Ishikawa (cell line): ENCODE results near the gene ATG5.

ENCODE experiments used
- CEBPB ChIP-seq: IDR thresholded peaks from 2 replicates; pipeline ENCODE4 v1.6.1; 2012
- CREB1 ChIP-seq: IDR thresholded peaks from 2 replicates; pipeline ENCODE4 v1.6.1; 2012; ENCODE audit warnings: low read depth
- EGR1 ChIP-seq: IDR thresholded peaks from 2 replicates; pipeline ENCODE4 v1.6.1; 2012
- EP300 ChIP-seq: IDR thresholded peaks from 2 replicates; pipeline ENCODE4 v1.6.1; 2012; ENCODE audit warnings: borderline replicate concordance
- FOXM1 ChIP-seq: IDR thresholded peaks from 2 replicates; pipeline ENCODE4 v1.6.1; 2012; ENCODE audit warnings: low read depth, borderline replicate concordance
- NFIC ChIP-seq: IDR thresholded peaks from 2 replicates; pipeline ENCODE4 v1.6.1; 2012
- RAD21 ChIP-seq: IDR thresholded peaks from 2 replicates; pipeline ENCODE4 v1.6.1; 2012; ENCODE audit warnings: low read depth
- TAF1 ChIP-seq: IDR thresholded peaks from 2 replicates; pipeline ENCODE4 v1.6.1; 2012; ENCODE audit warnings: low read depth, mild to moderate bottlenecking
- TCF12 ChIP-seq: IDR thresholded peaks from 2 replicates; pipeline ENCODE4 v1.6.1; 2012; ENCODE audit warnings: low read depth
- TEAD4 ChIP-seq: IDR thresholded peaks from 2 replicates; pipeline ENCODE4 v1.6.1; 2012
- YY1 ChIP-seq: IDR thresholded peaks from 2 replicates; pipeline ENCODE4 v1.6.1; 2012; ENCODE audit warnings: low read depth
- ZBTB7A ChIP-seq: IDR thresholded peaks from 2 replicates; pipeline ENCODE4 v1.6.1; 2012; ENCODE audit warnings: low read depth
- TF ChIP-seq, protein P1 (sequence below): IDR thresholded peaks from 2 replicates; pipeline ENCODE4 v1.6.1; 2012
- TF ChIP-seq, protein P2 (sequence below): IDR thresholded peaks from 2 replicates; pipeline ENCODE4 v1.6.1; 2012; ENCODE audit warnings: low read depth, mild to moderate bottlenecking
- TF ChIP-seq, protein P3 (sequence below): IDR thresholded peaks from 2 replicates; pipeline ENCODE4 v1.6.1; 2012

ATG5 gene

DNA sequence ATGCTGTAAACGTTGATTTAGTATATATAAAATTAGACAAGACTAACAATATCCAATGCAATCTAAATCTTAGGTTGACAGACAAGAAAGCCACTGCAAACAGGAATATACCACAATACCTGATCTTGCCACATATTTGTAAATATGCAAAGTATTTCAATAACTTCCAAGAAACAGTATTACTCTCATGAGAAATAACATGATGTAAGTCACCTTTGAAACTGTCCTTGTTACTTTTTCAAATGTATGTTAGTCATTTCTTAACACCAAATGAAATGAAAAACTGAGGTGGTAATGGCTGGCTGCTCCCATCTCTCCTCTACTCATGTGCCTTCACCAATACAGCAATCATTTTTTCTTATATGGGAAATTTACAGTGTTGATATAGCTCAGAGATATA, 118.7 kb downstream of the ATG5 start:
- TF ChIP-seq TCF12 (no peak), EP300 (no peak), TEAD4 (no peak), TAF1 (no peak), ZBTB7A (no peak)

DNA sequence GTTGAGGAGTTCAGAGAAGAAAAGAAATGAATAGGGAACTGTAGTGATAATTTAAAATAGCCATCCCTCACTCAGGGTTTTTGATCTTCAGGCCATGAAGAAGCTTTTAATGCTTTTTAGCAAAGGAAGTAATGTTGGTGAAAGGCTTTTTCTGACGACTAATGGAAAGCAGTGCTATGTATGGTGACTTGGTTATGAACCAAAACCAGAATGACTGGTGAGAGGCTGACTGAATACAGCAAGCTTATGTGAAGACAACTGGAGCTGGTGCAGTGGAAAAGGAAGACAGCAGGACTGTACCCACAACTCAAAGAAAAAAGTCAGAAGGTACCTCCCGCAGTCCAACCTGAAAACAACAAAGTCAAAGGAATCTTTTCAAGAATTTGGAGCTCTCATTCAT, 120.6 kb downstream of the ATG5 start:
- TF ChIP-seq, protein P1, sequence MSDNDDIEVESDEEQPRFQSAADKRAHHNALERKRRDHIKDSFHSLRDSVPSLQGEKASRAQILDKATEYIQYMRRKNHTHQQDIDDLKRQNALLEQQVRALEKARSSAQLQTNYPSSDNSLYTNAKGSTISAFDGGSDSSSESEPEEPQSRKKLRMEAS: no peak
- TF ChIP-seq RAD21 (no peak), ZBTB7A (no peak), TAF1 (no peak), NFIC (no peak), CEBPB (no peak), EP300 (no peak)

DNA sequence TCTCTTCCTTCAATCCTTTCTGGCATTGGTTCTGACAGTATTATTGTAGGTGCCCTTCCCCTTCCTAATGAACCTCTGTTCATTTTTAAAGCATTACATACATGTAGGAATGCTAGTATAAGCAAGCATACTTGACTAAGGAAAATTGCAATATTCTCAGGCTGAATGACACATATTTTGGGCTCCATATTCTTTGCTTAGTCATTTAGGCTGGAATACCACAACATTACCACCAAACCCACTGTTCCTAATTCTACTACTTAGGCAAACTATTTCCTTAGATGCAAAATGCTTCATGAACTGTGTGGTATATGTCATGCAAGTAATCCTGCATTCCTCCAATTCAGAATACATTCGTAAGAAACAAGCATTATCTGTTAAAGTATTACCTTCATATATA, 125.6 kb downstream of the ATG5 start:
- TF ChIP-seq CREB1 (no peak), YY1 (no peak), NFIC (no peak), TAF1 (no peak), TCF12 (no peak), RAD21 (no peak), TEAD4 (no peak), EGR1 (no peak), EP300 (no peak)
- TF ChIP-seq, protein P2, sequence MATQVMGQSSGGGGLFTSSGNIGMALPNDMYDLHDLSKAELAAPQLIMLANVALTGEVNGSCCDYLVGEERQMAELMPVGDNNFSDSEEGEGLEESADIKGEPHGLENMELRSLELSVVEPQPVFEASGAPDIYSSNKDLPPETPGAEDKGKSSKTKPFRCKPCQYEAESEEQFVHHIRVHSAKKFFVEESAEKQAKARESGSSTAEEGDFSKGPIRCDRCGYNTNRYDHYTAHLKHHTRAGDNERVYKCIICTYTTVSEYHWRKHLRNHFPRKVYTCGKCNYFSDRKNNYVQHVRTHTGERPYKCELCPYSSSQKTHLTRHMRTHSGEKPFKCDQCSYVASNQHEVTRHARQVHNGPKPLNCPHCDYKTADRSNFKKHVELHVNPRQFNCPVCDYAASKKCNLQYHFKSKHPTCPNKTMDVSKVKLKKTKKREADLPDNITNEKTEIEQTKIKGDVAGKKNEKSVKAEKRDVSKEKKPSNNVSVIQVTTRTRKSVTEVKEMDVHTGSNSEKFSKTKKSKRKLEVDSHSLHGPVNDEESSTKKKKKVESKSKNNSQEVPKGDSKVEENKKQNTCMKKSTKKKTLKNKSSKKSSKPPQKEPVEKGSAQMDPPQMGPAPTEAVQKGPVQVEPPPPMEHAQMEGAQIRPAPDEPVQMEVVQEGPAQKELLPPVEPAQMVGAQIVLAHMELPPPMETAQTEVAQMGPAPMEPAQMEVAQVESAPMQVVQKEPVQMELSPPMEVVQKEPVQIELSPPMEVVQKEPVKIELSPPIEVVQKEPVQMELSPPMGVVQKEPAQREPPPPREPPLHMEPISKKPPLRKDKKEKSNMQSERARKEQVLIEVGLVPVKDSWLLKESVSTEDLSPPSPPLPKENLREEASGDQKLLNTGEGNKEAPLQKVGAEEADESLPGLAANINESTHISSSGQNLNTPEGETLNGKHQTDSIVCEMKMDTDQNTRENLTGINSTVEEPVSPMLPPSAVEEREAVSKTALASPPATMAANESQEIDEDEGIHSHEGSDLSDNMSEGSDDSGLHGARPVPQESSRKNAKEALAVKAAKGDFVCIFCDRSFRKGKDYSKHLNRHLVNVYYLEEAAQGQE: no peak

DNA sequence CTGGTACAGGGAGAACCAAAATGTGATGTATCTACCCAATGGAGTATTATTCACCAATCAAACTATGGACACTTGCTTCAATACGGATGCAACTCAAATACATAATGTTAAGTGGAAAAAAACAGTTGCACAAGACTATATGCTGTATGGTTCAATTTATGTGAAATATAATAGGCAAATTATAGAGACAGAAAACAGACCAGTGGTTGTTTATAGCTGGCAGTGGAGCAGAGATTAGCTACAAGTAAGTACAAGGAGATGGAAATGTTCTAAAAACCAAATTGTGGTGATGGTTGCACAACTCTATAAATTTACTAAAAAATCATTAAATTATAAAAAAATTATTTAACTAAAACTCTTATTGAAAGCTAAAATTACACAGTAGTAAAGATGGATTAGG, 126.2 kb downstream of the ATG5 start:
- TF ChIP-seq RAD21: no peak
- no peak for TF ChIP-seq NFIC
- no peak for TF ChIP-seq FOXM1
- no peak for TF ChIP-seq ZBTB7A

DNA sequence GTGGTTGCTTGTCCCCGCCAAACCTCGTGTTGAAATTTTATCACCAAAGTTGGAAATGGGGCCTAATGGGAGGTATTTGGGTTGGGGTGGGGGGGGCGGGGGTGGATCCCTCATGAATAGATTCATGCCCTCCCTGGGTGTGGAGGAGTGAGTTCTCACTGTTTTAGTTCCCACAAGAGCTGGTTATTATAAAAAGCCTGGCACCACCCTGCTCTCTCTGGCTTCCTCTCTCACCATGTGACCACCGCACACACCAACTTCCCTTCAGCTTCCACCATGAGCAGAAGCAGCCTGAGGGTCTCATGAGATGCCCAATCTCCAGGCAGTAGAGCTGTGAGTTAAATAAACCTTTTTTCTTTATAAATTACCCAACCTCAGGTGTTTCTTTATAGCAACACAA, 128.1 kb downstream of the ATG5 start:
- TF ChIP-seq, protein P3, sequence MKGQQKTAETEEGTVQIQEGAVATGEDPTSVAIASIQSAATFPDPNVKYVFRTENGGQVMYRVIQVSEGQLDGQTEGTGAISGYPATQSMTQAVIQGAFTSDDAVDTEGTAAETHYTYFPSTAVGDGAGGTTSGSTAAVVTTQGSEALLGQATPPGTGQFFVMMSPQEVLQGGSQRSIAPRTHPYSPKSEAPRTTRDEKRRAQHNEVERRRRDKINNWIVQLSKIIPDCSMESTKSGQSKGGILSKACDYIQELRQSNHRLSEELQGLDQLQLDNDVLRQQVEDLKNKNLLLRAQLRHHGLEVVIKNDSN: no peak
- TF ChIP-seq TEAD4 (no peak), TAF1 (no peak), TCF12 (no peak), YY1 (no peak), FOXM1 (no peak), CREB1 (no peak), RAD21 (no peak)
- TF ChIP-seq, protein P1: no peak

DNA sequence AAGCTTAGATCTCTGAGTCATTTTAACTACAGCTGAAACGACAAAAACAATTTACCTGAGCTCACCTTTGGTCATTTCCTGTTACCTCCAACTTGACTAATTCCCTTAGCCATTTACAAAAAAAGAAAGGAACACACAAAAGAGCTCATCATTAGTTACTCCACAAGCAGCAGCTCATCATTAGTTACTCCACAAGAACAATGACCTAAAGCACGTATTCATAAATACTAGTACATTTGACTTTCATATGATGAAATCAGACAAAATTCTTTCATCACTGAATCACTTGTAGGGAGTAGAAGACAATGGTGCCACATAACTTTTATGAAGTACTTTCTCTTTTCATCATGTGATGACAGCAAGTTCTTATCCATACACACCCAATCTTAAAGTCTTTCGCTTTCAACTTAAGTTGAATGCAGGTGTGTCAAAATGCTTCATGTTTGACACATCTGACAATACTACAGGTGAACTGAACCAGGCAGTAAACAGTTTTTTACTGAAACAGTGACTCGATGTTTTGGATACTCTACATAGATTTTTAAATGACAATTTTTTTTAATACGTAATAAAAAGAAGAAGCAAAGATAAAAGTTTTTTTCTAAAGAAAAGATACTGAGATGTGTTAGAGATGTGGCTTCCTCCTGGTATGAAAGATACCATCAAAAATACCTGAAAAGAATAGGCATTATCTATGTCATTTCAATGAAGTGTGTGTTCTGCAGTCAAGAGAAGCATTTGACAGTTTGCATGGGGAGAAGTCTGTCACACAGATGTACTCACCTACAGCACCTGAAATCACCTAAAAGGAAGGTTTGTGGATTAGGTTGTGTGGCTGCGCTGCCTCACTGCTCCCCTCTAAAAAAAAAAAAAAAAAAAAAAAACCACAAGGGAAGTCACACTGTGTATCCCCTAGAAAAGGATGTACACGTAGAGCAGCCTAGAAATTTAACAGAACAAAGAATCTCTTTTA, 130.3 kb downstream of the ATG5 start:
- TF ChIP-seq EP300 (no peak), ZBTB7A (no peak), CREB1 (no peak)

DNA sequence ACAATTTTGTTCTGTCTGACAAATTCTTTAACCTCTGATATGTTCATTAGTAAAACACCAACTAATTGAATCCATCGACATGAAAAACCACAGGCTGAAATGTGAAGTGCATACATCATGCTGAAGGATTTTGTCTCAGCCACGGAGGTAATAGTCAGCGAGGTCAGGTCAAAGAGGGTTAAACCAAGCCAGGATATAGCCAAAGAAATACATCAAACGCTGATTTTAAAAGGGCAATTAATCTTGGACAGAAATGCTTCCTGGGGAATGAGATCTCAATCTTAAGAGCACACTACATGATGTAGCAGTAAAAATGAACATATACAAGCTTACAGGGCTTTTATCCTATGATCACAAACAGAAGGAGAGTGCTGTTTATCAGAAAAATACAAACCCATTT, 132.7 kb downstream of the ATG5 start:
- TF ChIP-seq CREB1 (no peak), RAD21 (no peak), TAF1 (no peak), TEAD4 (no peak), NFIC (no peak), YY1 (no peak), ZBTB7A (no peak), TCF12 (no peak), EGR1 (no peak), EP300 (no peak), CEBPB (no peak), FOXM1 (no peak)
- TF ChIP-seq, protein P1: no peak
- TF ChIP-seq, protein P3: no peak
- TF ChIP-seq, protein P2: no peak
